Measurements from ENCODE around the gene VPS13D.

VPS13D gene

DNA sequence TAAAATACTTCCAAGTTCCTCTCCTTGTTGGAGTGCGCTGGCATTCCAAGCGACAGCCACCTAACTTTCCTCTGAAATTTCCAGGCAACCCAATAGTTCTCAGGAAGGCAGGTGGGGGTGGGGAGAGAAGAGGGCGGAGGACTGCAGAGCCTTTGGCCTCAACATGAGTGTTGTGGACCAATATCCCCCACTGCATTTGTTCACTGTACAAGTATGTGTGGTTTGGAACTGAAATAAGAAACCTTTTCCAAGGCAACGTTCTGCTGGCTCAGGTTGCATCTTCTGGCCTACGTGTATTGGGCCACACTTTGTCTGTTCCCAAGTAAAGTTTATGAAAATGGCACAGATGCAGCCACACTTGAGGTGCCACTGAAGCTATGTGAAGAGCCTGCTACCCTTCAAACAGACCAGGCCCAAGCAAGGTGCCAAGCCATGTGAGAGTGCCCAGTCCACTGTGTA is 234.8 kb downstream of the VPS13D start:
- H3K27ac ChIP-seq (ENCODE audit: poor library complexity, severe bottlenecking): no peak overlapping the region
- no peak for DNase-seq (ENCODE audit: low spot score)

GRCh38 chr1:12465126-12465525 is 235.3 kb downstream of the VPS13D start:
- H3K4me3 ChIP-seq (ENCODE audit: severe bottlenecking): no peak overlapping the region
- peaks cover 12% of the 10 kb centered on the region for H3K4me1 ChIP-seq (ENCODE audit: insufficient read depth, poor library complexity, severe bottlenecking)
- H3K27ac ChIP-seq (ENCODE audit: poor library complexity, severe bottlenecking): no peak overlapping the region
- DNase-seq (ENCODE audit: low spot score) (no peak), ATAC-seq (ENCODE audit: low read depth) (no peak)
- H3K9me3 ChIP-seq (ENCODE audit: severe bottlenecking): no peaks in the 10 kb centered on the region
- TF ChIP-seq CTCF (IDR thresholded peaks at IDR 0.05; ENCODE audit: poor library complexity, severe bottlenecking): no peak
- H3K27me3 ChIP-seq (ENCODE audit: insufficient read depth, poor library complexity, severe bottlenecking): no peaks in the 10 kb centered on the region
- H3K36me3 ChIP-seq (ENCODE audit: low read depth): 0 out of 2 replicates have a peak, but pooled peaks cover 6% of the 10 kb centered on the region

More for the DNA sequence above, 234.8 kb downstream of the VPS13D start:
- H3K4me3 ChIP-seq (ENCODE audit: severe bottlenecking): no peak overlapping the region
- no peak for TF ChIP-seq CTCF (IDR thresholded peaks at IDR 0.05; ENCODE audit: poor library complexity, severe bottlenecking)
- ATAC-seq (ENCODE audit: low read depth): peak; percentile 84
- H3K9me3 ChIP-seq (ENCODE audit: severe bottlenecking): no peaks in the 10 kb centered on the region
- H3K36me3 ChIP-seq (ENCODE audit: low read depth): 0 out of 2 replicates have a peak, but pooled peaks cover 6% of the 10 kb centered on the region
- peaks cover 12% of the 10 kb centered on the region for H3K4me1 ChIP-seq (ENCODE audit: insufficient read depth, poor library complexity, severe bottlenecking)
- no peaks in the 10 kb centered on the region for H3K27me3 ChIP-seq (ENCODE audit: insufficient read depth, poor library complexity, severe bottlenecking)

- H3K4me3 ChIP-seq (ENCODE audit: severe bottlenecking): no peak overlapping the region
- no peaks in the 10 kb centered on the region for H3K27me3 ChIP-seq (ENCODE audit: insufficient read depth, poor library complexity, severe bottlenecking)
- no peak overlapping the region for H3K27ac ChIP-seq (ENCODE audit: poor library complexity, severe bottlenecking)
- no peak for ATAC-seq (ENCODE audit: low read depth)
- H3K4me1 ChIP-seq (ENCODE audit: insufficient read depth, poor library complexity, severe bottlenecking): peaks cover 12% of the 10 kb centered on the region
- no peaks in the 10 kb centered on the region for H3K9me3 ChIP-seq (ENCODE audit: severe bottlenecking)
- H3K36me3 ChIP-seq (ENCODE audit: low read depth): 0 out of 2 replicates have a peak, but pooled peaks cover 3% of the 10 kb centered on the region
- no peak for TF ChIP-seq CTCF (IDR thresholded peaks at IDR 0.05; ENCODE audit: poor library complexity, severe bottlenecking)
- DNase-seq (ENCODE audit: low spot score): no peak
These were observed 237.0 kb downstream of the VPS13D start for GRCh38 chr1:12466816-12467215.

GRCh38 chr1:12467570-12468286 is 237.9 kb downstream of the VPS13D start:
- H3K9me3 ChIP-seq (ENCODE audit: severe bottlenecking): no peaks in the 10 kb centered on the region
- no peak overlapping the region for H3K4me3 ChIP-seq (ENCODE audit: severe bottlenecking)
- peaks cover 5% of the 10 kb centered on the region for H3K4me1 ChIP-seq (ENCODE audit: insufficient read depth, poor library complexity, severe bottlenecking)
- no peak for TF ChIP-seq CTCF (IDR thresholded peaks at IDR 0.05; ENCODE audit: poor library complexity, severe bottlenecking)
- ATAC-seq (ENCODE audit: low read depth): no peak
- no peak for DNase-seq (ENCODE audit: low spot score)
- 0 out of 2 replicates have a peak, but pooled peaks cover 3% of the 10 kb centered on the region for H3K36me3 ChIP-seq (ENCODE audit: low read depth)
- no peaks in the 10 kb centered on the region for H3K27me3 ChIP-seq (ENCODE audit: insufficient read depth, poor library complexity, severe bottlenecking)
- no peak overlapping the region for H3K27ac ChIP-seq (ENCODE audit: poor library complexity, severe bottlenecking)

- no peak overlapping the region for H3K4me3 ChIP-seq (ENCODE audit: severe bottlenecking)
- TF ChIP-seq CTCF (IDR thresholded peaks at IDR 0.05; ENCODE audit: poor library complexity, severe bottlenecking): no peak
- no peak overlapping the region for H3K27ac ChIP-seq (ENCODE audit: poor library complexity, severe bottlenecking)
- H3K36me3 ChIP-seq (ENCODE audit: low read depth): 0 out of 2 replicates have a peak, but pooled peaks cover 3% of the 10 kb centered on the region
- ATAC-seq (ENCODE audit: low read depth) (no peak), DNase-seq (ENCODE audit: low spot score) (no peak)
- H3K4me1 ChIP-seq (ENCODE audit: insufficient read depth, poor library complexity, severe bottlenecking): peaks cover 5% of the 10 kb centered on the region
- no peaks in the 10 kb centered on the region for H3K9me3 ChIP-seq (ENCODE audit: severe bottlenecking)
- H3K27me3 ChIP-seq (ENCODE audit: insufficient read depth, poor library complexity, severe bottlenecking): no peaks in the 10 kb centered on the region
These were observed 238.5 kb downstream of the VPS13D start for GRCh38 chr1:12468323-12468722.
